Thyroid gland (tissue), 4 donors: ENCODE data around the gene CCBE1. TPM values are rescaled to one million over a fixed set of nuclear protein-coding genes. Genes with fewer than 3 reads are reported as not detected.
"Not testable (repeated sequence)": the region's sequence is repeated elsewhere in the genome, so short reads cannot be mapped to it uniquely, and the experiment has no call there.

Experiments
- DNase-seq, 2 donors: peaks; one replicate each; pipeline ENCODE4 v3.0.0-alpha.2; 2019
- H3K27ac ChIP-seq, 3 donors: fragments of 200-600 bp; sonication (generic); 1 replicate in 2 of 3; 2 replicates in 1 of 3; pipeline ENCODE4 v1.5.1; 2016 to 2019; ENCODE audit warnings: mild to moderate bottlenecking in 1 of 3, moderate library complexity in 1 of 3
- H3K27me3 ChIP-seq: fragments of 200-600 bp; sonication (generic); one replicate; pipeline ENCODE4 v1.5.1; 2019
- H3K36me3 ChIP-seq, 2 donors: fragments of 200-600 bp; sonication (generic); one replicate each; pipeline ENCODE4 v1.5.1; 2016 to 2019
- H3K4me1 ChIP-seq, 2 donors: fragments of 200-600 bp; sonication (generic); one replicate each; pipeline ENCODE4 v1.5.1; 2017 to 2019
- H3K4me3 ChIP-seq, 3 donors: fragments of 200-600 bp; sonication (generic); replicated peaks in 1 of 3; 1 replicate in 2 of 3; 2 replicates in 1 of 3; pipeline ENCODE4 v1.5.1; 2016; ENCODE audit warnings: mild to moderate bottlenecking in 1 of 3
- H3K9me3 ChIP-seq: fragments of 200-600 bp; sonication (generic); one replicate; pipeline ENCODE4 v1.5.1; 2017
- CTCF ChIP-seq, 6 experiments: fragments of 200-600 bp in 3 of 6; fragments of 450-650 bp in 3 of 6; sonication (generic) in 3 of 6; IDR thresholded peaks; one replicate each; pipeline ENCODE4 v1.5.1; 2016 to 2019; ENCODE audit warnings: antibody characterized with exemption in 6 of 6, mild to moderate bottlenecking in 2 of 6, inconsistent platforms in 1 of 6, moderate library complexity in 1 of 6
- POLR2A ChIP-seq, 2 donors: fragments of 450-650 bp; IDR thresholded peaks; one replicate each; pipeline ENCODE4 v1.6.1; 2017; ENCODE audit warnings: antibody characterized with exemption in 2 of 2, mild to moderate bottlenecking in 2 of 2, moderate library complexity in 1 of 2
- WGBS, 2 donors: methylation state at CpG; one replicate each; pipeline ENCODE4 v1.1.5; 2017; 5-methylcytosine and 5-hydroxymethylcytosine counted together
- intact Hi-C: fragments of 100-400 bp; cut with DNase I; formaldehyde crosslinking; loops from one replicate; pipeline ENCODE4 v1.15.1; 2023
- total RNA-seq, 4 donors: library from RNA; depleted of rRNA; stranded (reverse); fragments of >200 nt; gene quantifications; one replicate each; pipeline ENCODE4 v1.2.3, GENCODE V29; 2016

Gene CCBE1
- total RNA-seq, 4 donors from 2014 or later: 0.34 to 9.0 (median 1.1) TPM

- DNase-seq: no peak
- Histone ChIP-seq H3K4me3 (no peak overlapping the region), H3K36me3 (no peaks in the 10 kb centered on the region), H3K9me3 (no peaks in the 10 kb centered on the region), H3K27ac (no peak overlapping the region), H3K27me3 (no peaks in the 10 kb centered on the region), H3K4me1 (no peaks in the 10 kb centered on the region)
- intact Hi-C loops: no loop called here
- TF ChIP-seq CTCF (IDR thresholded peaks at IDR 0.05) (no peak), POLR2A (IDR thresholded peaks at IDR 0.05) (no peak)
- 80 to 81% methylated on average over 1 of the region's 1 CpG for WGBS, 2 donors
Observed at GRCh38 chr18:59671551-59671950, 25.7 kb downstream of the CCBE1 start.

- TF ChIP-seq CTCF (IDR thresholded peaks at IDR 0.05): no peak
- no peak for TF ChIP-seq POLR2A (IDR thresholded peaks at IDR 0.05)
- Histone ChIP-seq H3K4me1 (no peaks in the 10 kb centered on the region), H3K9me3 (no peaks in the 10 kb centered on the region), H3K36me3 (no peaks in the 10 kb centered on the region), H3K4me3 (no peak overlapping the region), H3K27me3 (no peaks in the 10 kb centered on the region), H3K27ac (no peak overlapping the region)
- DNase-seq: no peak
- intact Hi-C loops: no loop called here
- WGBS, 2 donors: 85 to 88% methylated on average over 6 of the region's 6 CpGs
Observed at GRCh38 chr18:59669872-59670657, 27.2 kb downstream of the CCBE1 start.

GRCh38 chr18:59667488-59667887, 29.7 kb downstream of the CCBE1 start:
- no peaks in the 10 kb centered on the region for H3K27me3 ChIP-seq
- no peak for TF ChIP-seq POLR2A (IDR thresholded peaks at IDR 0.05)
- no peak for TF ChIP-seq CTCF (IDR thresholded peaks at IDR 0.05)
- H3K4me1 ChIP-seq: no peaks in the 10 kb centered on the region
- no peak overlapping the region for H3K4me3 ChIP-seq
- no peak overlapping the region for H3K27ac ChIP-seq
- 68 to 92% methylated on average over 4 of the region's 4 CpGs for WGBS, 2 donors
- H3K36me3 ChIP-seq: no peaks in the 10 kb centered on the region
- DNase-seq: no peak
- H3K9me3 ChIP-seq: no peaks in the 10 kb centered on the region
- intact Hi-C loops: no loop called here

- intact Hi-C loops, H3K27me3 ChIP-seq, H3K27ac ChIP-seq, H3K36me3 ChIP-seq, DNase-seq, H3K4me1 ChIP-seq, H3K9me3 ChIP-seq, H3K4me3 ChIP-seq: not testable (repeated sequence)
- 68 to 75% methylated on average over 9 of the region's 9 CpGs for WGBS, 2 donors
Observed at GRCh38 chr18:59666007-59666402, 31.2 kb downstream of the CCBE1 start.

GRCh38 chr18:59665057-59666006, 31.9 kb downstream of the CCBE1 start:
- no peaks in the 10 kb centered on the region for H3K27me3 ChIP-seq
- H3K27ac ChIP-seq: no peak overlapping the region
- DNase-seq: no peak
- TF ChIP-seq CTCF (IDR thresholded peaks at IDR 0.05) (no peak), POLR2A (IDR thresholded peaks at IDR 0.05) (no peak)
- no peak overlapping the region for H3K4me3 ChIP-seq
- 60 to 67% methylated on average over 12 of the region's 12 CpGs for WGBS, 2 donors
- H3K9me3 ChIP-seq: no peaks in the 10 kb centered on the region
- no peaks in the 10 kb centered on the region for H3K4me1 ChIP-seq
- intact Hi-C loops: no loop called here
- H3K36me3 ChIP-seq: no peaks in the 10 kb centered on the region
